Liver (tissue), 9 donors: Measurements from ENCODE around the gene CCDC6. TPM values are rescaled to one million over a fixed set of nuclear protein-coding genes. Genes with fewer than 3 reads are reported as not detected.

Experiments used
- DNase-seq: peaks from one replicate; pipeline ENCODE4 v3.0.0-alpha.2; 2017; ENCODE audit warnings: low spot score
- H3K27ac ChIP-seq, 2 donors: one replicate each; pipeline ENCODE4 v1.7.0; 2013; ENCODE audit warnings: inconsistent platforms in 2 of 2, low read length in 2 of 2, control low read depth in 1 of 2, low read depth in 1 of 2, mild to moderate bottlenecking in 1 of 2
- H3K27me3 ChIP-seq, 4 donors: one replicate each; pipeline versions ENCODE4 v1.6.1 to v1.7.0; 2013; ENCODE audit warnings: low read length in 3 of 4, inconsistent platforms in 1 of 4, mild to moderate bottlenecking in 1 of 4, moderate library complexity in 1 of 4; ENCODE audit not compliant: control insufficient read depth in 4 of 4, insufficient read depth in 4 of 4
- H3K36me3 ChIP-seq, 4 donors: one replicate each; pipeline versions ENCODE4 v1.6.1 to v1.7.0; 2013; ENCODE audit warnings: low read length in 3 of 4, mild to moderate bottlenecking in 3 of 4, low read depth in 1 of 4, moderate library complexity in 1 of 4; ENCODE audit not compliant: control insufficient read depth in 4 of 4, insufficient read depth in 3 of 4
- H3K4me1 ChIP-seq, 4 donors: one replicate each; pipeline versions ENCODE4 v1.6.1 to v1.7.0; 2013; ENCODE audit warnings: low read length in 3 of 4, mild to moderate bottlenecking in 3 of 4, moderate library complexity in 1 of 4; ENCODE audit not compliant: control insufficient read depth in 4 of 4, insufficient read depth in 4 of 4
- H3K4me3 ChIP-seq, 3 donors: one replicate each; pipeline versions ENCODE4 v1.6.1 to v1.7.0; 2013; ENCODE audit warnings: low read length in 3 of 3, control low read depth in 1 of 3, low read depth in 1 of 3, mild to moderate bottlenecking in 1 of 3
- H3K9ac ChIP-seq, 2 donors: one replicate each; pipeline ENCODE4 v1.7.0; 2013; ENCODE audit warnings: low read length in 2 of 2, mild to moderate bottlenecking in 2 of 2, moderate library complexity in 2 of 2, control low read depth in 1 of 2, low read depth in 1 of 2
- H3K9me3 ChIP-seq, 4 donors: one replicate each; pipeline versions ENCODE4 v1.6.1 to v1.7.0; 2013; ENCODE audit warnings: low read length in 3 of 4; ENCODE audit not compliant: control insufficient read depth in 4 of 4
- EGR1 ChIP-seq, 2 donors: IDR thresholded peaks; 2 replicates each; pipeline ENCODE4 v1.6.1; 2016 to 2018; ENCODE audit warnings: antibody characterized with exemption in 2 of 2, low read depth in 2 of 2
- FOXA1 ChIP-seq: IDR thresholded peaks from 2 replicates; pipeline ENCODE4 v1.6.1; 2016; ENCODE audit warnings: antibody characterized with exemption
- FOXA2 ChIP-seq: IDR thresholded peaks from 2 replicates; pipeline ENCODE4 v1.6.1; 2016; ENCODE audit warnings: antibody characterized with exemption
- GABPA ChIP-seq, 2 donors: IDR thresholded peaks in 1 of 2; conservative IDR thresholded peaks in 1 of 2; 2 replicates each; pipeline ENCODE4 v1.6.1; 2016; ENCODE audit warnings: antibody characterized with exemption in 2 of 2, mild to moderate bottlenecking in 1 of 2, moderate library complexity in 1 of 2
- HNF4A ChIP-seq, 2 donors: conservative IDR thresholded peaks; 2 replicates each; pipeline ENCODE4 v1.6.1; 2016; ENCODE audit warnings: antibody characterized with exemption in 2 of 2, mild to moderate bottlenecking in 2 of 2
- HNF4G ChIP-seq: IDR thresholded peaks from 2 replicates; pipeline ENCODE4 v1.6.1; 2016; ENCODE audit warnings: antibody characterized with exemption
- JUND ChIP-seq, 2 donors: IDR thresholded peaks; 2 replicates each; pipeline ENCODE4 v1.6.1; 2016; ENCODE audit warnings: antibody characterized with exemption in 2 of 2
- NR2F2 ChIP-seq: IDR thresholded peaks from 2 replicates; pipeline ENCODE4 v1.6.1; 2016; ENCODE audit warnings: antibody characterized with exemption
- RAD21 ChIP-seq, 2 donors: IDR thresholded peaks; 2 replicates each; pipeline ENCODE4 v1.6.1; 2016; ENCODE audit warnings: antibody characterized with exemption in 2 of 2, mild to moderate bottlenecking in 2 of 2
- RXRA ChIP-seq, 2 donors: IDR thresholded peaks; 2 replicates each; pipeline ENCODE4 v1.6.1; 2017 to 2018; ENCODE audit warnings: antibody characterized with exemption in 2 of 2, mild to moderate bottlenecking in 1 of 2
- SP1 ChIP-seq: IDR thresholded peaks from 2 replicates; pipeline ENCODE4 v1.6.1; 2018; ENCODE audit warnings: antibody characterized with exemption, mild to moderate bottlenecking
- TAF1 ChIP-seq: conservative IDR thresholded peaks from 2 replicates; pipeline ENCODE4 v1.6.1; 2016; ENCODE audit warnings: antibody characterized with exemption, mild to moderate bottlenecking
- YY1 ChIP-seq: IDR thresholded peaks from 2 replicates; pipeline ENCODE4 v1.6.1; 2016; ENCODE audit warnings: antibody characterized with exemption, mild to moderate bottlenecking
- WGBS: extraction: QIAGEN DNeasy Blood & Tissue Kit; methylation state at CpG from one replicate; pipeline ENCODE4 v1.1.7; 2013; 5-methylcytosine and 5-hydroxymethylcytosine counted together
- polyA plus RNA-seq, 2 donors: library from polyadenylated mRNA; stranded (reverse) in 1 of 2; unstranded in 1 of 2; fragments of 200-250 nt in 1 of 2; fragments of >200 nt in 1 of 2; fragmentation: Nextera tagmentation in 1 of 2; extraction: Ambion mirVana in 1 of 2; gene quantifications; one replicate each; pipeline versions ENCODE4 v1.2.1 to v1.2.3, GENCODE V29; 2013 to 2015
- total RNA-seq, 2 donors: library from RNA; depleted of rRNA; stranded (reverse); fragments of >200 nt; gene quantifications; one replicate each; pipeline ENCODE4 v1.2.3, GENCODE V29; 2014
- TF ChIP-seq, protein P1 (sequence below): IDR thresholded peaks from 2 replicates; pipeline ENCODE4 v1.6.1; 2016; ENCODE audit warnings: antibody characterized with exemption, mild to moderate bottlenecking
- TF ChIP-seq, protein P2 (sequence below): fragments of 150-350 bp; IDR thresholded peaks from 2 replicates; pipeline ENCODE4 v1.5.1; 2017; ENCODE audit warnings: improper control_type of control experiment, low read depth, low read length; ENCODE audit not compliant: missing input control
- TF ChIP-seq, protein P3 (sequence below): IDR thresholded peaks from 2 replicates; pipeline ENCODE4 v1.6.1; 2016; ENCODE audit warnings: antibody characterized with exemption
- TF ChIP-seq, protein P4 (sequence below): IDR thresholded peaks from 2 replicates; pipeline ENCODE4 v1.6.1; 2016; ENCODE audit warnings: antibody characterized with exemption
- TF ChIP-seq, protein P5 (sequence below): IDR thresholded peaks from 2 replicates; pipeline ENCODE4 v1.6.1; 2016; ENCODE audit warnings: antibody characterized with exemption
- donor health status: healthy.
- donor health status: healthy.
- donor health status: healthy.
- donor health status: healthy.
- donor health status: healthy.

CCDC6 gene
- total and polyA plus RNA-seq, 4 donors: 4.7 to 14.3 (median 8.8) TPM

- Histone ChIP-seq H3K4me3 (no peak overlapping the region), H3K36me3 (peaks cover 1 to 22% (median 5%) of the 10 kb centered on the region in 4 donors), H3K4me1 (peaks cover 0 to 2% (median under 1%) of the 10 kb centered on the region in 4 donors), H3K9ac (no peak overlapping the region), H3K27me3 (no peaks in the 10 kb centered on the region), H3K27ac (no peak overlapping the region), H3K9me3 (no peaks in the 10 kb centered on the region)
- TF ChIP-seq, protein P1, sequence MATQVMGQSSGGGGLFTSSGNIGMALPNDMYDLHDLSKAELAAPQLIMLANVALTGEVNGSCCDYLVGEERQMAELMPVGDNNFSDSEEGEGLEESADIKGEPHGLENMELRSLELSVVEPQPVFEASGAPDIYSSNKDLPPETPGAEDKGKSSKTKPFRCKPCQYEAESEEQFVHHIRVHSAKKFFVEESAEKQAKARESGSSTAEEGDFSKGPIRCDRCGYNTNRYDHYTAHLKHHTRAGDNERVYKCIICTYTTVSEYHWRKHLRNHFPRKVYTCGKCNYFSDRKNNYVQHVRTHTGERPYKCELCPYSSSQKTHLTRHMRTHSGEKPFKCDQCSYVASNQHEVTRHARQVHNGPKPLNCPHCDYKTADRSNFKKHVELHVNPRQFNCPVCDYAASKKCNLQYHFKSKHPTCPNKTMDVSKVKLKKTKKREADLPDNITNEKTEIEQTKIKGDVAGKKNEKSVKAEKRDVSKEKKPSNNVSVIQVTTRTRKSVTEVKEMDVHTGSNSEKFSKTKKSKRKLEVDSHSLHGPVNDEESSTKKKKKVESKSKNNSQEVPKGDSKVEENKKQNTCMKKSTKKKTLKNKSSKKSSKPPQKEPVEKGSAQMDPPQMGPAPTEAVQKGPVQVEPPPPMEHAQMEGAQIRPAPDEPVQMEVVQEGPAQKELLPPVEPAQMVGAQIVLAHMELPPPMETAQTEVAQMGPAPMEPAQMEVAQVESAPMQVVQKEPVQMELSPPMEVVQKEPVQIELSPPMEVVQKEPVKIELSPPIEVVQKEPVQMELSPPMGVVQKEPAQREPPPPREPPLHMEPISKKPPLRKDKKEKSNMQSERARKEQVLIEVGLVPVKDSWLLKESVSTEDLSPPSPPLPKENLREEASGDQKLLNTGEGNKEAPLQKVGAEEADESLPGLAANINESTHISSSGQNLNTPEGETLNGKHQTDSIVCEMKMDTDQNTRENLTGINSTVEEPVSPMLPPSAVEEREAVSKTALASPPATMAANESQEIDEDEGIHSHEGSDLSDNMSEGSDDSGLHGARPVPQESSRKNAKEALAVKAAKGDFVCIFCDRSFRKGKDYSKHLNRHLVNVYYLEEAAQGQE: no peak
- TF ChIP-seq, protein P2, sequence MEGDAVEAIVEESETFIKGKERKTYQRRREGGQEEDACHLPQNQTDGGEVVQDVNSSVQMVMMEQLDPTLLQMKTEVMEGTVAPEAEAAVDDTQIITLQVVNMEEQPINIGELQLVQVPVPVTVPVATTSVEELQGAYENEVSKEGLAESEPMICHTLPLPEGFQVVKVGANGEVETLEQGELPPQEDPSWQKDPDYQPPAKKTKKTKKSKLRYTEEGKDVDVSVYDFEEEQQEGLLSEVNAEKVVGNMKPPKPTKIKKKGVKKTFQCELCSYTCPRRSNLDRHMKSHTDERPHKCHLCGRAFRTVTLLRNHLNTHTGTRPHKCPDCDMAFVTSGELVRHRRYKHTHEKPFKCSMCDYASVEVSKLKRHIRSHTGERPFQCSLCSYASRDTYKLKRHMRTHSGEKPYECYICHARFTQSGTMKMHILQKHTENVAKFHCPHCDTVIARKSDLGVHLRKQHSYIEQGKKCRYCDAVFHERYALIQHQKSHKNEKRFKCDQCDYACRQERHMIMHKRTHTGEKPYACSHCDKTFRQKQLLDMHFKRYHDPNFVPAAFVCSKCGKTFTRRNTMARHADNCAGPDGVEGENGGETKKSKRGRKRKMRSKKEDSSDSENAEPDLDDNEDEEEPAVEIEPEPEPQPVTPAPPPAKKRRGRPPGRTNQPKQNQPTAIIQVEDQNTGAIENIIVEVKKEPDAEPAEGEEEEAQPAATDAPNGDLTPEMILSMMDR: no peak
- TF ChIP-seq, protein P3, sequence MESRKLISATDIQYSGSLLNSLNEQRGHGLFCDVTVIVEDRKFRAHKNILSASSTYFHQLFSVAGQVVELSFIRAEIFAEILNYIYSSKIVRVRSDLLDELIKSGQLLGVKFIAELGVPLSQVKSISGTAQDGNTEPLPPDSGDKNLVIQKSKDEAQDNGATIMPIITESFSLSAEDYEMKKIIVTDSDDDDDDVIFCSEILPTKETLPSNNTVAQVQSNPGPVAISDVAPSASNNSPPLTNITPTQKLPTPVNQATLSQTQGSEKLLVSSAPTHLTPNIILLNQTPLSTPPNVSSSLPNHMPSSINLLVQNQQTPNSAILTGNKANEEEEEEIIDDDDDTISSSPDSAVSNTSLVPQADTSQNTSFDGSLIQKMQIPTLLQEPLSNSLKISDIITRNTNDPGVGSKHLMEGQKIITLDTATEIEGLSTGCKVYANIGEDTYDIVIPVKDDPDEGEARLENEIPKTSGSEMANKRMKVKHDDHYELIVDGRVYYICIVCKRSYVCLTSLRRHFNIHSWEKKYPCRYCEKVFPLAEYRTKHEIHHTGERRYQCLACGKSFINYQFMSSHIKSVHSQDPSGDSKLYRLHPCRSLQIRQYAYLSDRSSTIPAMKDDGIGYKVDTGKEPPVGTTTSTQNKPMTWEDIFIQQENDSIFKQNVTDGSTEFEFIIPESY: no peak
- TF ChIP-seq JUND (IDR thresholded peaks at IDR 0.05): no peak
- TF ChIP-seq FOXA1: no peak
- DNase-seq: no peak
- WGBS: 94% methylated on average over 2 of the region's 2 CpGs
These were observed 59.0 kb downstream of the CCDC6 start for GRCh38 chr10:59847326-59847725.

GRCh38 chr10:59844436-59844835 lies 61.9 kb downstream of the CCDC6 start:
- Histone ChIP-seq H3K36me3 (peaks cover 1 to 15% (median 5%) of the 10 kb centered on the region in 4 donors), H3K9ac (no peak overlapping the region), H3K27me3 (no peaks in the 10 kb centered on the region), H3K27ac (no peak overlapping the region), H3K9me3 (no peaks in the 10 kb centered on the region), H3K4me1 (peaks cover 0 to 2% (median 0%) of the 10 kb centered on the region in 4 donors), H3K4me3 (no peak overlapping the region)
- WGBS: 94% methylated on average over 3 of the region's 3 CpGs
- no peak for TF ChIP-seq TAF1
- TF ChIP-seq, protein P2: no peak
- TF ChIP-seq RAD21 (IDR thresholded peaks at IDR 0.05): no peak
- TF ChIP-seq FOXA1: no peak
- no peak for TF ChIP-seq FOXA2
- TF ChIP-seq, protein P4, sequence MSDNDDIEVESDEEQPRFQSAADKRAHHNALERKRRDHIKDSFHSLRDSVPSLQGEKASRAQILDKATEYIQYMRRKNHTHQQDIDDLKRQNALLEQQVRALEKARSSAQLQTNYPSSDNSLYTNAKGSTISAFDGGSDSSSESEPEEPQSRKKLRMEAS: no peak
- TF ChIP-seq EGR1 (IDR thresholded peaks at IDR 0.05; ENCODE audit: low read depth in 2 of 2): no peak
- no peak for TF ChIP-seq YY1
- TF ChIP-seq NR2F2: no peak
- no peak for TF ChIP-seq HNF4G
- no peak for TF ChIP-seq GABPA (IDR thresholded peaks at IDR 0.05 in 1 of 2, conservative IDR thresholded peaks at IDR 0.05 in 1 of 2)
- TF ChIP-seq, protein P3: no peak
- no peak for TF ChIP-seq SP1
- TF ChIP-seq, protein P5, sequence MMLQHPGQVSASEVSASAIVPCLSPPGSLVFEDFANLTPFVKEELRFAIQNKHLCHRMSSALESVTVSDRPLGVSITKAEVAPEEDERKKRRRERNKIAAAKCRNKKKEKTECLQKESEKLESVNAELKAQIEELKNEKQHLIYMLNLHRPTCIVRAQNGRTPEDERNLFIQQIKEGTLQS: no peak
- TF ChIP-seq RXRA (IDR thresholded peaks at IDR 0.05): no peak
- no peak for TF ChIP-seq JUND (IDR thresholded peaks at IDR 0.05)
- TF ChIP-seq HNF4A (conservative IDR thresholded peaks at IDR 0.05): no peak
- no peak for DNase-seq
